OCI-LY3 (cell line): Measurements from ENCODE around the gene SUN3.

Source experiments
- H2AFZ ChIP-seq: fragments of 200-600, 300-600 bp; shearing (Covaris generic); 2 replicates; pipeline ENCODE4 v1.6.0; 2014; ENCODE audit warnings: antibody characterized with exemption, low read depth, low read length
- H3K27ac ChIP-seq: fragments of 200-600, 300-600 bp; sonication (generic); 2 replicates; pipeline ENCODE4 v1.5.1; 2014; ENCODE audit warnings: mild to moderate bottlenecking, low read length, moderate library complexity, mixed read lengths
- H3K27me3 ChIP-seq: fragments of 200-600, 300-600 bp; sonication (generic); 2 replicates; pipeline ENCODE4 v1.6.1; 2014; ENCODE audit warnings: low read depth, low read length, mixed read lengths
- H3K36me3 ChIP-seq: fragments of 200-600, 300-600 bp; sonication (generic); replicated peaks from 2 replicates; pipeline ENCODE3; 2014; ENCODE audit warnings: low read depth, low read length, mixed read lengths
- H3K4me1 ChIP-seq: fragments of 300-600, 200-600 bp; sonication (generic); 2 replicates; pipeline ENCODE4 v1.6.1; 2014; ENCODE audit warnings: low read length, mixed read lengths
- H3K4me2 ChIP-seq: fragments of 200-600, 300-600 bp; sonication (generic); 2 replicates; pipeline ENCODE4 v1.6.1; 2014; ENCODE audit warnings: low read length, mixed read lengths
- H3K4me3 ChIP-seq: fragments of 300-600, 200-600 bp; sonication (generic); 2 replicates; pipeline ENCODE4 v1.5.1; 2014; ENCODE audit warnings: antibody characterized with exemption, mild to moderate bottlenecking, low read length, moderate library complexity
- H3K79me2 ChIP-seq: fragments of 300-600, 200-600 bp; shearing (Covaris generic); 2 replicates; pipeline ENCODE4 v1.6.1; 2014; ENCODE audit warnings: mild to moderate bottlenecking, low read length, mixed read lengths
- H3K9ac ChIP-seq: fragments of 300-600, 200-600 bp; shearing (Covaris generic); 2 replicates; pipeline ENCODE4 v1.6.0; 2014; ENCODE audit warnings: mild to moderate bottlenecking, low read length, moderate library complexity
- H3K9me3 ChIP-seq: fragments of 200-600, 300-600 bp; shearing (Covaris generic); 2 replicates; pipeline ENCODE4 v1.6.1; 2014; ENCODE audit warnings: low read length, mixed read lengths; ENCODE audit not compliant: insufficient read depth
- H4K20me1 ChIP-seq: fragments of 200-600, 300-600 bp; sonication (generic); 2 replicates; pipeline ENCODE4 v1.6.1; 2016; ENCODE audit warnings: low read length, mixed read lengths; ENCODE audit not compliant: insufficient read depth
- CTCF ChIP-seq: fragments of 200-600, 300-600 bp; sonication (generic); IDR thresholded peaks from 2 replicates; pipeline ENCODE4 v1.5.1; 2014; ENCODE audit warnings: antibody characterized with exemption, low read length, low read depth
- EZH2phosphoT487 ChIP-seq: fragments of 200-600 bp; shearing (Covaris generic); IDR thresholded peaks from 2 replicates; pipeline ENCODE4 v1.6.1; 2018; ENCODE audit warnings: antibody characterized with exemption, mixed run types, low read depth

SUN3 gene

GRCh38 chr7:48041653-48041970 lies 12.7 kb upstream of the SUN3 start:
- Histone ChIP-seq H3K9ac (no peak overlapping the region), H2AFZ (no peak overlapping the region), H3K79me2 (no peaks in the 10 kb centered on the region), H3K27ac (no peak overlapping the region), H3K4me2 (no peak overlapping the region), H3K9me3 (no peaks in the 10 kb centered on the region), H3K27me3 (peaks cover 6% of the 10 kb centered on the region; the same call in 1 of the 2 replicates), H3K36me3 (no peaks in the 10 kb centered on the region), H4K20me1 (no peaks in the 10 kb centered on the region), H3K4me1 (no peaks in the 10 kb centered on the region), H3K4me3 (no peak overlapping the region)
- no peak for TF ChIP-seq CTCF
- no peak for TF ChIP-seq EZH2phosphoT487

- Histone ChIP-seq H2AFZ (no peak overlapping the region), H3K4me3 (no peak overlapping the region), H3K4me2 (no peak overlapping the region), H3K79me2 (no peaks in the 10 kb centered on the region), H3K36me3 (no peaks in the 10 kb centered on the region), H3K4me1 (no peaks in the 10 kb centered on the region), H3K27me3 (peaks cover 6% of the 10 kb centered on the region; the same call in 1 of the 2 replicates), H3K9ac (no peak overlapping the region), H4K20me1 (no peaks in the 10 kb centered on the region), H3K9me3 (no peaks in the 10 kb centered on the region), H3K27ac (no peak overlapping the region)
- TF ChIP-seq CTCF (no peak), EZH2phosphoT487 (no peak)
Observed at GRCh38 chr7:48040944-48041652, 12.2 kb upstream of the SUN3 start.

- H3K4me2 ChIP-seq = no peak overlapping the region
- H3K36me3 ChIP-seq = no peaks in the 10 kb centered on the region
- H3K9ac ChIP-seq = no peak overlapping the region
- no peak overlapping the region for H2AFZ ChIP-seq
- no peaks in the 10 kb centered on the region for H3K9me3 ChIP-seq
- H4K20me1 ChIP-seq = no peaks in the 10 kb centered on the region
- H3K79me2 ChIP-seq = no peaks in the 10 kb centered on the region
- peaks cover 6% of the 10 kb centered on the region; the same call in 1 of the 2 replicates for H3K27me3 ChIP-seq
- no peaks in the 10 kb centered on the region for H3K4me1 ChIP-seq
- H3K27ac ChIP-seq = no peak overlapping the region
- no peak for TF ChIP-seq EZH2phosphoT487
- TF ChIP-seq CTCF = no peak
- H3K4me3 ChIP-seq = no peak overlapping the region
Observed at GRCh38 chr7:48038815-48039506, 10.1 kb upstream of the SUN3 start.

GRCh38 chr7:48035967-48036478 lies 7.1 kb upstream of the SUN3 start:
- Histone ChIP-seq H3K9ac (no peak overlapping the region), H3K4me3 (no peak overlapping the region), H3K27me3 (peaks cover 6% of the 10 kb centered on the region; the same call in 1 of the 2 replicates)

More at GRCh38 chr7:48035967-48036478, 7.1 kb upstream of the SUN3 start:
- TF ChIP-seq CTCF = no peak
- no peak for TF ChIP-seq EZH2phosphoT487
- Histone ChIP-seq H4K20me1 (no peaks in the 10 kb centered on the region), H3K4me2 (no peak overlapping the region), H3K27ac (no peak overlapping the region), H3K4me1 (no peaks in the 10 kb centered on the region), H3K36me3 (no peaks in the 10 kb centered on the region), H3K79me2 (no peaks in the 10 kb centered on the region), H3K9me3 (no peaks in the 10 kb centered on the region), H2AFZ (no peak overlapping the region)
